Stimulated activated naive CD4-positive, alpha-beta T cell treated with Interleukin-2 at 50 U/mL for 16 hours (primary cell): ENCODE results near the gene DPF1.

Experiments
- DNase-seq: peaks from one replicate; lab custom pipeline; 2025; lab: John Stamatoyannopoulos, UW

DPF1 gene

DNA sequence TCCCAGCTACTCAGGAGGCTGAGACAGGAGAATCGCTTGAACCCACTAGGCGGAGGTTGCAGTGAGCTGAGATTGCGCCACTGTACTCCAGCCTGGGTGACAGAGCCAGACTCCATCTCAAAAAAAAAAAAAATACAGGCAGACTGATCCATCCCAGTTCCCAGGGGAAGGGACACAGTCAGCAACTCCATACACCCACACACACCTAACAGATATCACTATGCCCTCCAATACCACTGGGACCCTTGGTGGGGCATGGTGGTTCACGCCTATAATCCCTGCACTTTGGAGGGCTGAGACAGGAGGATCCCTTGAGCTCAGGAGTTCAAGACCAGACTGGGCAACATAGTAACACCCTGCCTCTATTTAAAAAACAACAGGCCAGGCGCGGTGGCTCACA lies 2.6 kb downstream of the DPF1 start:
- no peak for DNase-seq

DNA sequence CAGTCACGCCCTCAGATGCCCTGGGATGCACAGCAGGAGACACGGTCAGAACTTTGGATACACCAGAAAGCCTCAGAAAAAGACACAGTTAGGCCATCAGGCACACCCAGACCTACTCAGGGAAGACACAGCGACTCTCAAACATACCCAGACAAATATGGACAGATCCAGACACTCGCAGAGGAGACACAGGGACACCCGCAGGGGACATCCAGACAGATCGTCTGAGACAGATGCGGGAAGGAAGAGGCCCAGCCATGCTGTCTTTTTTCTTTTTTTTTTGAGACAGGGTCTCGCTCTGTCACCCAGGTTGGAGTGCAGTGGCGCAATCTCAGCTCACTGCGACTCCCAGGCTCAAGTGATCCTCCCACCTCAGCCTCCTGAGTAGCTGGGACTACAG lies 4.8 kb downstream of the DPF1 start:
- no peak for DNase-seq

DNA sequence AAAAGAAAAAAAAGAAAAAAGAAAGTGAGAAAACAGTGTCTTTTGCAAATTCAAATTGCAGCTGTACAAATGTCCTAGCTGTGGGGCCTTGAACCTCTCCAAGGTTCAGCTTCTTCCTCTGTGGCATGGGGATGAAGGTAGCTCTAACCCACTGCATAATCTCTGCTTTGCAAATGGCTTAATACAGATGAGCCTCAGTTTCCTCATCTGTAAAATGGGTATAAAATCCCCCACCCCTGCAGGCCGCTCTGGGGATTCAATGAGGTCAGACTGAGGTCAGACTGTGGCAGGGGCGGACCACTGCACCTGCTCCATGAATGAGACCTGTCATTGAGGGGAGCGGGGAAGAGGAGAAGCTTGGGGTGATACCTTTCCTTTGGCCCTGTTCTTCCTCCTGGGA lies 5.8 kb downstream of the DPF1 start:
- no peak for DNase-seq

DNA sequence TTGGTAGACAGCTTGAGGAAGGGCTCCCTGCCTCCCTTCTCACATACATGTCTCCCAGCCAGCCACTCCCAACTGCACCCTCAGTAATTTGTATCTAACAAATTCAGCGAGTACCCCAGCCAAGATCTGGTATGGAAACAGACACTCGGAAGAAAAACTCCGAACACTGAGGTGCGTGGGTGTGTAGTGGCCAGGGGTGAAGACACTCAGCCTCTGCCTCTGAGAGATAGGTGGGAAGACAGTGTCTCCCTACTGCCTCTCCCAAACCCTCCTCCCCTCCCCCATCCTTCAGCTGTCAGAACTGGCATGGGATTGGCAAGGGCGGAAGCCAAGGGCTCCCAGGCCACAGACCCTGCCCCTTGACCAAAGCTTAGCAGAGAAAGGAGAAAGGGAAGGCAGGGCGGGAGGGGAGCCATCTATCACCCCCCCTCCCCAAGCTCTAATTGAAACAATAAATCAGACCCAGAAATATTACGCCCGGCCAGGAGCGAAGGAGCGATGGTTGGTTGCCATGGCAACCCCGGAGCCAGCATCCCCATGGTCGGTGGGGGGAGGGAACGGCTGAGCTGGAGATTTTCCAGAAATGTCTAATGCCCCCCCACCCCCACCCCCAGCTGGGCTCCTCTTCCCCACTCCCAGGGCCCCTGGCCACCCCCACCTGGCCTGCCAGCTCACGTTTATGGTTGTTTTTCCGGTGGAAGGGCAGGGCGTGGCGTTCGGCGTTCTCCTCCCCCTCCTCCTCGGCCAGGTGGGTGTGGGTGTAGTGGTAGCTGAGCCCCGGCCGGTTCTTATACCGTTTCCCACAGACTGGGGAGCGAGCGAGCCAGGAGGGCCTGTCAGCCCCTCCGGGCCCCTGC lies 7.0 kb downstream of the DPF1 start:
- DNase-seq: no peak

DNA sequence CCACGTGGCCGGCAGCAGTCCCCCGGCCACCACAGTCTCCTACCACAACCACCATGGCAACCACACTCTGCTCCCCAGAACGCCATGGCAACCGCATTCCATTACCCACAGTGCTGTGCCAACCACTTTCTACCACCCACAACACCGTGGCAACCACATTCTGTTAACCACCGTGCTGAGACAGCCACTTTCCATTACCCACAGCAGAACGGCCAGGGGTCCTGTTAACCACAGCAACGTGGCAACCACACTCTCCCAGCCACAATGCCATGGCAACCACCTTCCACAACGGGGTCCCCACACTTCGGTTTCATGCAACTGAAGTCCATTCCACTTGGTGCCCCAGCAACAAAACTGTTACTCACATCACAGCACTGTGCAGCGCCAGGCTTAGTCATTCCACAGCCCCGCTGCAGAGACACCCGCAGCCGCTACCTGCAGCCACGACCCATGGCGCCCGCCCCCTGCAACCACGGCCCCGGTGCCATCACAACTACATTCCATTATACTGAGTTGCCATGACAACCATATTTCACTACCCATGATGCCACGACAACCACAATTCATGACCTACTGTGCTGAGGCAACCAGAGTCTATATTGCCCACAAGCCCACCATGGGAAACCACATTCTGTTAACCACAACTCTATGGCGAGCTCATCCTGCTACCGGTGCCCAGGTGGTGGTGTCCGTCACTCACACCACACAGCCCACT lies 10.0 kb downstream of the DPF1 start:
- peak; percentile 69 for DNase-seq

DNA sequence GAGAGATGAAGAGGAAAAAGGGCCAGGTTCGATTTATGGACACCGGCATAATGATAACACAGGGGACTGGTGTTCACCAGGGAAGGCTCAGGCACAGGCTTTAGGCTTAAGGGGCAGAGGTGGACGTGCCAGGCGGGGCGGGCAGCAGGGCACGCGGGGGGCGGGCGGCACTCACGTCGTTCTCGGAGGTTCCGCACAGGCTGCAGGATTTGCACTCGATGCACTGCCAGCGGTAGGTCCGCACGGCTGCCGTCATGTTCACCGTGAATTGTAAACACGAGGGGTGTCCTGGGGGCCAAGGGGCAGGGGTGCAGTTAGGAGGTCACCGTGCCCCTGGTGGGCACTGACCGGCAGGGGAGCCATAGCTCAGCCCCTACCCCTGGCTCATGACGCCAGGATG lies 10.6 kb downstream of the DPF1 start:
- DNase-seq: no peak

DNA sequence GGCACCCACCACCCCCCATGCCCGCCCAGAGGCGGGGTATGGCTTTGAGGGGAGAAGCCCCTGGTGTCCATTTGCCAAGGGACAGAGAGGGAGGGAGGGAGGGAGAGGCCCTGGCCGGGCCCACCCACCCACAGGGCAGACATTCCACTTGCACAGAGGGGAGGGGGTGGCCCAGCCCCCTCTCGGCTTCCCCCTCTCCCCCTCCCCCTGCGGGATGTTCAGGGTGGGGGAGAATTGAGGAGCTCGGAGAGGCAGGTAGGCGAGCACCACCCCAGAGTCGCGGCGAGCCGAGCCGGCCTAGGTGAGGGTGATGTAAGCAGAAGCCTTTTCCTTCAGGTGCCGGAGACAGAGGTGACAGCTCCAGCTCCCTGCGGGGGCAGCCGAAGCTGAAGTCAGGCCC lies 12.3 kb downstream of the DPF1 start:
- DNase-seq: no peak

DNA sequence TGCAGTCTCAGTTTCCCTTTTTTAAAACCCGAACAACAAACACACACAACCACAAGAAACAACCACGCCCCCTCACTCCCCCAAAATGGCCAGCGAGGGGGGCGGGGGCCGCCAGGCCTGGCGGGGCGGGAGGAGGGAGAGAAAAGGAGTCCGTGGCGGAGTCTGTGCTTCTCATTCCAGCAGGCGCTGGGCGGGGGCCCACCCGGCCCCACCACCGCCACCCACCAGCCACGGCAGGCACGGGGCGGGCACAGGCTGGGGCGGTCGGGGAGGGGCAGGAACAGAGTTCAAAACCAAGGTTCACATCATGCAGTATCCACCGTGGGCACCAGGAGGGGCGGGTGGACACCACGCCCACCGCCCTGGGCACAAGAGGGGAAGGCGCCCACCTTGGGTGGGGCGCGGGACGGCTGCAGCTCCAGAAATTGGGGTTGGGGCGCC lies 12.9 kb downstream of the DPF1 start:
- DNase-seq: no peak

DNA sequence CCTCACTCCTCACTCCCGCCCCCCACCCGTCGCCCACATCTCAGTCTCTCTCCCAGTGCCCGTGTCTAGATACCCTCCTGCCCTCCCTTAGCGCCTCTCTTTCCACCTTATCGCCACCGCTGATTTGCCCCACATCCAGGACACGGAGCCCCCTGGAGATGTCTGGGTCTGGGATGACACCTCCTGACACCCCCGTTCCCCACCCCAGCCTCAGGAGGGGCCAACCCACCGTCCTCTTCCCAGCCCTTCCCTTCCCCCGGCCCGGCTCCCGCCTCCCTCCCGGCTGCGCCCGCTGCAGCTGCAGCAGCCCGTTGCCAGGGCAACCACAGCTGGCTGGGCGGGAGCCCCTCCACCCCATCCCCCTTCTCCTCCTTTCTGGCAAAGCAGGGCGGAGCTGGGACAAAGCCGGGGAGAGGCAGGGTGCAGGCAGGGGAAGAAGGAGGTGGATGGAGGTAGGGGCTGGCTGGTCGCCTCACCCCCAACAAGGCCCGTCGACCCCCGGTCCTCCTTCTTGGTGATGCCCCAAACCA lies 13.5 kb downstream of the DPF1 start:
- no peak for DNase-seq

DNA sequence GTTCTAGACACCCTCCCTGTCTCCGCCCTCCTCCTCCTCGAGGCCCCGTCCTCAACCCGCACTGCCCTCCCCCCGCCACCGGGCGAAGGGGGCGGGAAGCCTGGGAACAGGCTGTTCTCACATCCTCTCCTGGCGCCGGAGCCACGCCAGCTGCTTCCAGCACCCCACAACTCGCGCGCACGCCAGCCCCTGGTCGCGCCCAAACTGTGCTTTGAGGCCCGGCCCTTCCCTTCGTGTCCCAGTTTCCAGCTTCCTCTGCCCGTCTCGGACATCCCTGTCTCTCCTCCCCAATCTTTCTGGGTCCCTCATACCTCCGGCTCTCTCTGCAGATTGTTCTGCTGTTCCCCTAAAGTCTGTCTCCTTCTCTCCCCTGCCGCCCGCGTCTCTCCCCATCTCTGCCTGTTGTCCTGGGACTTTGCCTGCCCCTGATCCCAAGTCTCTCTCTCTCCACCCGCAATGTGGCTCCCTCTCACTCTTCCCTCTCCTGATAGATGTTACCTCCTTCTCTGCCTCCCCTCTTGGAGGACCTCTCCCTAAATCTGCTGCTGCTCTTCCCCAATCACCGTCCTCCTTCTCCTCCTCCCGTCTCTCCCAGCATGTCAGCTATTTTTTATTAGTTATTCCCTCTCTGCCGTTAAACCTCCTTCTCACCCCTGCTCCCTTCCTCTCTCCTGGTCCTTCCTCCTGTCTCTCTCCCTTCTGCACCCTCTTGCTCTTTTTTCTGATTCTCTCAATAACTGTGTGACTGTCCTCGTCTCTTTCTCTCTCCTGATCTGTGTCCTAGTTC lies 14.2 kb downstream of the DPF1 start:
- DNase-seq: no peak

DNA sequence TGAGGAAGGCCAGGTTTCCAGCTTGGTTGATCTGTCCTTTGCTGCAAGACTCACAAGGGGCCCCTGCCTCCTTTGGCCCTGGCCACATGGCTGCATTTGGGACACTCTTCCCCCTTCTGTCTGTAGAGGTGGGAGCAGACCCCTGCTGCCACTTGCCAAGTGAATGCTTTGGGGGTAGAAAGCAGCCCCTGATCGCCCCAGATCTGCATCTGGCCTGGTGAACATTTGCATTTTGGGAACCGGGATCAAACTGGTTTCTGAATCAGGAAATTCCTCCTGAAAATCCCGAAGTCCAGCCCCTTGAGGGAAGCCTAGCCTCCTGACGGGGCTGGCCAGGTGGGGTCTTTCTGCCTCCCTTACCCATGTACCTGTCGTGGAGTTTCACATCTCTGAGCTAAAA lies 14.9 kb downstream of the DPF1 start:
- DNase-seq: no peak

DNA sequence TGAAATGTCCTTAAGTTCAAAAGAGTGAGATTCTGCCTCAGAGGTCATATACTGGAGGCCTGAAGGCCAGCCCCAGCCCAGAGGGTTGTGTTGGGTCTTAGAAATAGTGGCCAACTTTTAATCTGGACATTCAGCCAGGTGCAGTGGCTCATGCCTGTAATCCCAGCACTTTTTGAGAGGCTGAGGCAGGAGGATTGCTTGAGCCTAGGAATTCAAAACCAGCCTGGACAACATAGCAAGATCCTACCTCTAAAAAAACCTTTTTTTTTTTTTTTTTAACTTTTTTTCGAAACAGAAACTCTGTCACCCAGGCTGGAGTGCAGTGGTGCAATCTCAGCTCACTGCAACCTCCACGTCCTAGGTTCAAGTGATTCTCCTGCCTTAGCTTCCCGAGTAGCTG lies 15.5 kb downstream of the DPF1 start:
- no peak for DNase-seq

DNA sequence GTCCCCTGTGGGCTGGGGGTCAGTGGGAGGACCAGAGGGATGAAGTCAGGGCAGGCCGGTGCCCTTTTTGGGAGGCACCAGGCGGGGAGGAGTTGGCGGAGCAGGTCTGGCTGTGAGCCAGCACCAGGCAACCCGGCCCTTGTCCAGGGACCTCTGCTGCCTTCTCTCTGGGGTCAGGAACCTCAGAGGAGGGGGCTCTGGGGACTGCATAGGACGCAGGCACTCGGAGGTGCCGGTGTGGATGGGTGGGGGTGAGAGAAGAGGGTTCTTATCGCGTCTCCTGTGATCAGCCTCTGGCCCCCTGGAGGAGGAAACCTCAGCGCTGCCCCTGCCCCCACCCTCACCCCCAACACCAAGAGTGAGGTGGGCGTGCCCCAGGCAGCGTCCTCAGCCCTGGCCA lies 16.5 kb downstream of the DPF1 start:
- DNase-seq: no peak

DNA sequence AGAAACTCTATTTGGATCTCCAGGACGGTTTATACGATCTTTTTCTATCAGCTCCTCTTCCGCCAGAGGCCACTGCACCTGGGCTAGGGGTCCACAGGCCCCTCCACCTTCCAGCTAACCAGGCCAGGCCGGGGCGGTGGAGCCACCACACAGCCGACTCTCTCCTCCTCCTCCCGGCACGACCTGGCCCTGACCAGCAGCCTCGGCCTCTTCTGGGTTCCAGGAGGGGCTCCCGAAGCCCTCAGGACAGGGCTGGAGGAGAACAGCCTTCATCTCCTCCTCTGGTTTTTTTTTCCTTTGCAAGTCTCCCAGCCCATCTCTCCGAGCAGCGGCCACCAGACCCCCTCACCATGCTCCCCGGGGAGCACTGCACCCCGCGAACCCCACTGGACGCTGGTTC lies 17.1 kb downstream of the DPF1 start:
- DNase-seq: no peak

DNA sequence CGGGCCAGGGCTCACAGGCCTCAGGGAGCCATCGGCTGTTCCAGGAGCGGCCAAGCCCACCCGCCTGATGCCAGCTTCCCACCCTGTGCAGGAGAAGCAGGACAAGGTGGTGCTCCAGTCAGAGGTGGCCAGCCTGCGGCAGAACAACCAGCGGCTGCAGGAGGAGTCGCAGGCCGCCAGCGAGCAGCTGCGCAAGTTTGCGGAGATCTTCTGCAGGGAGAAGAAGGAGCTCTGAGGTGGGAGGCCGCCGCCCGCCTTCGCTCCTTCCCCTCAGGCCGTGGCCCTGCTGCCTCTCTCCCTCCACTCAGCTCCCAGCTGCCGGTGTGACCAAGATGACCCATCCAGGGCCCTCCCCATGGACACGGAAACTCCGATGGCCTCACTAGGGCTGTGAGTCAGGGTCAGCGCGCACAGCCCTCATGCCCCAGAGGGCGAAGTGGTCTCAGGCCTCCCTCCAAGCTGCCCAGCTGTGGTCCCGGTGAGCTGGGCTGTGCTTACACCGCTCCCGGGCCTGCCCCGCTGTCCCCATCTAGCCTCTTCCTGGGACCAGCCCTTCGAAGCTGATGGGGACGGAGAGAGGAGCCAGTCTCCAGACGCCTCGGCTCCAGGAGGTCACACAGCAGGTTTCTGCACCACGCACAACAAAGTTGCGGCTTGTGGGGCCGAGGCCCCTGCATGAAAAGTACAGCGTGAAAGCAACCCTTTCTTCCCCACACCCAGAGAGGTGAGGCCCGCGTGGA lies 17.8 kb downstream of the DPF1 start:
- no peak for DNase-seq

DNA sequence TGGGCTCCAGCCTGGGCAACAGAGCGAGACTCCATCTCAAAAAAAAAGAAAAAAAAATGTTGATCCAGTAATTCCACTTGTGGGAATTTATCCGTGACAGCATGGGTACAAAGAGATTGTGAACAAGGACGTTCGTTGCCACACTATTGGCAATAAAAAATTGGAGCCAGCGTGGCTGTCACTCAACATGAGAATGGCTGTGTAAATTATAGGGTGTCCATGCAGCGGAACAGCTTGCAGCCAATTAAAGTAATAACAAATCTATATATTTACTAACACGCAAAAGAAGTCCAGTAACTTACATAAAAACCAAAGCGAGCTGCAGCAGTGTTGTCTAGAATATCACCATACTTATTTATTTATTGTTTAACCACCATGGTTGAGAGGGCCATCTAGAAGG lies 19.3 kb downstream of the DPF1 start:
- no peak for DNase-seq

DNA sequence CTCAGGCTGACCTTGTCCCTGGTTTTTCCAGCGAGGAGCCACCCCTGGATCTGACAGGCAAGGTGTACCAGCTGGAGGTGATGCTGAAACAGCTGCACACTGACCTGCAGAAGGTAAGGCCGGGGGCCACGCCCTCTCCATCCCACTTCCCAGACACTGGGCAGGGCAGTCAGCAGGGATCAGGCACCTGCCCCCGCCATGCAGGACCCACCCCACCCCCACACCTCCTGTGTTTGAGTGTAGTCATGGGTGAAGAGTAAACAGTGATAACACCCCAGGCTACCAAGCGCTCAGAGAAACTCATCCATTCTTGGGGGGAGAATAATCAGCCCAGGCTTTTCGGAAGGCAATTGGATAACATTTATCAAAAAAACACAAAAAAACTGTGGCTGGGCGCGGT lies 19.9 kb downstream of the DPF1 start:
- DNase-seq: no peak

DNA sequence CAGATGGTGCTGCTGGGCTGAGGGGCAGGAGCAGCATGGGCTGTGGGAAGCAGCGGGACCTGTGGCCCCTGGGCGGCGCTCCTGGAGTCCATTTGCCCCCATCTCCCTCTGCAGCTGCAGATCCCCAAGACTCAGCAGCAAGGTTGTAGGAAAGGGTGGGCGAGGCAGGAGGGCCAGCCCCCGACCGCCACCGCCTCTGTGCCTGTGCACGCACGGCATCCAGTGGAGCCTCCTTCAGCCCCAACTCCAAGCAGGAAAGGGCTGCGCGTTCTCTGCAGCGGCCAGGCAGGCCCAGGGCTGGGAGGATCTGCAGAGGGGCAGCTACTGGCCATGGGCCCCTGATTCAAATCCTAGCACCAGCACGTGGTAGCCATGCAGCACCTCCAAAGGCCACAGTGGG lies 20.8 kb downstream of the DPF1 start:
- DNase-seq: no peak

DNA sequence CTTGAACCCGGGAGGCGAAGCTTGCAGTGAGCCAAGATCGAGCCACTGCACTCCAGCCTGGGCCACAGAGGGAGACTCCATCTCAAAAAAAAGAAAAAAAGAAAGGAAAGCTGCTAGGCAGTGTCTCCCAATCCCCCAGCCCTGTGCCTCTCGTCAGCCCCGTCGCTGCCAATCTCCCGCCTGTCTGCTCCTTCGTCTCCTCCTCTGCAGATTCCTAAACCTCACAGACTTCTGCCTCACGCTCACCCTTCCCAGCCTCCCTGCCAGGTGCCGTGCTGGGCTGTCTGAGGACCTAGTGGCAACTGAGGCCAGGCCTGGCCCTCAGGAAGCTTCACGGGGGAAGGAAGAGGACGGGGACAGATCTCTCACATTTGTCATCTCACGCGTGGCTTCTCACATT lies 21.5 kb downstream of the DPF1 start:
- DNase-seq: no peak

DNA sequence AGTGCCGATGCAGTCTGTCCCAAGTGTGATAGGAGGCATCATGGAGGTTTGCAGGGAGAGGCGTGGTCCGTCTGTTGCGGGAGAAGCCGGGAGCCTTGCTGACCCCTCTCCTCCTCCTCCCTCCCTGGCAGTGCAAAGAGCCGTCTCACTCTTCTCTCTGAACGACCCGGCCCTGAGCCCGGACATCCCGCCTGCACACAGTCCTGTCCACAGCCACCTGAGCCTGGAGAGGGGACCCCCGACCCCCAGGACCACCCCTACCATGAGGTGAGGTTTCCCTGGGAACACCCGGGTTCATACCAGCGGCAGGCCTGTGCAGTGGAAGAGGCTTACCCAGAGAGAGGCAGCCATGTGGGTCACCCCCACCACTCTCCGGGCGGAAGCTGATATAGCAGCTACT lies 22.3 kb downstream of the DPF1 start:
- no peak for DNase-seq

DNA sequence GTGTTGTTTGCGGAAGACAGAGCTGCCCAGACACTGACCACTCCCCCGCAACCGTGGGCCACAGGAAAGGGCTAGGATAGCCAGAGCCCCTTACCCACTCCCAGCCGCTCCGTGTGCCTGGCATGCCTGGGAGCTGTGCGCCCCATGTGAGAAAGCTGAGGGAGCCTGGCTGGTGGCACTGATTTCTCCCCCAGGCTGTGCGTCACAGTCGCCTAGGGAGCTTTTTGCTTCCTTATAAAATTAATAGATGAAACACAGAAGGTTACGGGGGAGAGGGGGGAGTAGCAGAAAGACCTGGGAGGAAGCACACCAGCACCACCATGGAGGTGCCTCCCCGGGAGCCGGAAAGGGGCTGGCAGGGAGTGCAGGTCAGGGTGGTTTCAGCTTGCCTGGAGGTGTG lies 24.7 kb downstream of the DPF1 start:
- DNase-seq: no peak
